ENCODE data around the gene DENND1A.

DNA sequence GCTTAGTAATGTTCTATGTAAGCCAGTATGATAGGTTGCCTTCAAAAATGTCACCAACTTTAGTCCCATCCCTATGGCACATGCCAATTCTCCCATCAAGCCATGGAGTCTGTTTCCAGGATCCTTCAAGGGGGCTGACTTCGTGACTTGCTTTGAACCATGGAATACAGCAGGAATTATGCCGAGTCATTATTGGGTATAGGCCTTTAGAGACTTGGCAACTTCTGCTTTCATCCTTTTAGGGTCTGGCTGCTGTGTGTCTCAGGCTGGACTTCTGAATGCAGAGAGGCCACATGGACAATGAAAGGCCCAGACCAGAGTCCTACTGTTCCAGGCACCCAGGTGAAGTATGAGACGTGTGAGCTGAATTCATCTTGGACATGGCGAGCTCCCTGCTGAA is 109.8 kb downstream of the DENND1A start:
- TF ChIP-seq, protein P1, sequence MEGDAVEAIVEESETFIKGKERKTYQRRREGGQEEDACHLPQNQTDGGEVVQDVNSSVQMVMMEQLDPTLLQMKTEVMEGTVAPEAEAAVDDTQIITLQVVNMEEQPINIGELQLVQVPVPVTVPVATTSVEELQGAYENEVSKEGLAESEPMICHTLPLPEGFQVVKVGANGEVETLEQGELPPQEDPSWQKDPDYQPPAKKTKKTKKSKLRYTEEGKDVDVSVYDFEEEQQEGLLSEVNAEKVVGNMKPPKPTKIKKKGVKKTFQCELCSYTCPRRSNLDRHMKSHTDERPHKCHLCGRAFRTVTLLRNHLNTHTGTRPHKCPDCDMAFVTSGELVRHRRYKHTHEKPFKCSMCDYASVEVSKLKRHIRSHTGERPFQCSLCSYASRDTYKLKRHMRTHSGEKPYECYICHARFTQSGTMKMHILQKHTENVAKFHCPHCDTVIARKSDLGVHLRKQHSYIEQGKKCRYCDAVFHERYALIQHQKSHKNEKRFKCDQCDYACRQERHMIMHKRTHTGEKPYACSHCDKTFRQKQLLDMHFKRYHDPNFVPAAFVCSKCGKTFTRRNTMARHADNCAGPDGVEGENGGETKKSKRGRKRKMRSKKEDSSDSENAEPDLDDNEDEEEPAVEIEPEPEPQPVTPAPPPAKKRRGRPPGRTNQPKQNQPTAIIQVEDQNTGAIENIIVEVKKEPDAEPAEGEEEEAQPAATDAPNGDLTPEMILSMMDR (IDR thresholded peaks at IDR 0.05), result no peak
- TF ChIP-seq, protein P2, sequence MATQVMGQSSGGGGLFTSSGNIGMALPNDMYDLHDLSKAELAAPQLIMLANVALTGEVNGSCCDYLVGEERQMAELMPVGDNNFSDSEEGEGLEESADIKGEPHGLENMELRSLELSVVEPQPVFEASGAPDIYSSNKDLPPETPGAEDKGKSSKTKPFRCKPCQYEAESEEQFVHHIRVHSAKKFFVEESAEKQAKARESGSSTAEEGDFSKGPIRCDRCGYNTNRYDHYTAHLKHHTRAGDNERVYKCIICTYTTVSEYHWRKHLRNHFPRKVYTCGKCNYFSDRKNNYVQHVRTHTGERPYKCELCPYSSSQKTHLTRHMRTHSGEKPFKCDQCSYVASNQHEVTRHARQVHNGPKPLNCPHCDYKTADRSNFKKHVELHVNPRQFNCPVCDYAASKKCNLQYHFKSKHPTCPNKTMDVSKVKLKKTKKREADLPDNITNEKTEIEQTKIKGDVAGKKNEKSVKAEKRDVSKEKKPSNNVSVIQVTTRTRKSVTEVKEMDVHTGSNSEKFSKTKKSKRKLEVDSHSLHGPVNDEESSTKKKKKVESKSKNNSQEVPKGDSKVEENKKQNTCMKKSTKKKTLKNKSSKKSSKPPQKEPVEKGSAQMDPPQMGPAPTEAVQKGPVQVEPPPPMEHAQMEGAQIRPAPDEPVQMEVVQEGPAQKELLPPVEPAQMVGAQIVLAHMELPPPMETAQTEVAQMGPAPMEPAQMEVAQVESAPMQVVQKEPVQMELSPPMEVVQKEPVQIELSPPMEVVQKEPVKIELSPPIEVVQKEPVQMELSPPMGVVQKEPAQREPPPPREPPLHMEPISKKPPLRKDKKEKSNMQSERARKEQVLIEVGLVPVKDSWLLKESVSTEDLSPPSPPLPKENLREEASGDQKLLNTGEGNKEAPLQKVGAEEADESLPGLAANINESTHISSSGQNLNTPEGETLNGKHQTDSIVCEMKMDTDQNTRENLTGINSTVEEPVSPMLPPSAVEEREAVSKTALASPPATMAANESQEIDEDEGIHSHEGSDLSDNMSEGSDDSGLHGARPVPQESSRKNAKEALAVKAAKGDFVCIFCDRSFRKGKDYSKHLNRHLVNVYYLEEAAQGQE (IDR thresholded peaks at IDR 0.05; ENCODE audit: insufficient read depth in 1 of 2, low read depth in 2 of 2, low read length in 1 of 2), result no peak
- TF ChIP-seq POLR2AphosphoS5 (IDR thresholded peaks at IDR 0.05; ENCODE audit: low read depth, low read length) (no peak), TCF7L2 (IDR thresholded peaks at IDR 0.05; ENCODE audit: low read depth, low read length) (no peak), SIN3A (IDR thresholded peaks at IDR 0.05; ENCODE audit: borderline replicate concordance, insufficient read depth, low read depth, low read length) (no peak)
